ENCODE data around the gene ATP5MK.
"Not testable (repeated sequence)": the region's sequence is repeated elsewhere in the genome, so short reads cannot be mapped to it uniquely, and the experiment has no call there.

Gene ATP5MK

GRCh38 chr10:103397191-103397825 lies 1.0 kb upstream of the ATP5MK start:
- DNase-seq (ENCODE audit: low read depth in 2 of 2) = no peak

GRCh38 chr10:103396789-103397087 lies 463 bp upstream of the ATP5MK start:
- no peak for DNase-seq (ENCODE audit: low read depth in 2 of 2)

- no peak for DNase-seq (ENCODE audit: low read depth in 2 of 2)
These were observed 565 bp downstream of the ATP5MK start for GRCh38 chr10:103395754-103396066.

- no peak for DNase-seq (ENCODE audit: low read depth in 2 of 2)
These were observed 2.1 kb downstream of the ATP5MK start for GRCh38 chr10:103394180-103394579.

- DNase-seq (ENCODE audit: low read depth in 2 of 2) = no peak
These were observed 13.5 kb downstream of the ATP5MK start for GRCh38 chr10:103382769-103383168.

- no peak for DNase-seq (ENCODE audit: low read depth in 2 of 2)
These were observed 22.0 kb downstream of the ATP5MK start for GRCh38 chr10:103374263-103374662.

GRCh38 chr10:103373544-103373943 lies 22.7 kb downstream of the ATP5MK start:
- no peak for DNase-seq (ENCODE audit: low read depth in 2 of 2)

GRCh38 chr10:103367782-103368518 lies 28.3 kb downstream of the ATP5MK start, which contains the start of gene TAF5:
TSS of gene TAF5 (plus strand) at chr10:103367976. CDS start at chr10:103367990, 14 bp downstream.
- DNase-seq (ENCODE audit: low read depth in 2 of 2) = peak; percentile 77 to 85

- DNase-seq (ENCODE audit: low read depth in 2 of 2) = no peak
These were observed 28.9 kb downstream of the ATP5MK start for GRCh38 chr10:103367379-103367781.

- not testable (repeated sequence) for DNase-seq (ENCODE audit: low read depth in 2 of 2)
These were observed 35.5 kb downstream of the ATP5MK start for GRCh38 chr10:103360791-103361190.

- DNase-seq (ENCODE audit: low read depth in 2 of 2) = not testable (repeated sequence)
These were observed 36.8 kb downstream of the ATP5MK start for GRCh38 chr10:103359493-103359892.

- no peak for DNase-seq (ENCODE audit: low read depth in 2 of 2)
These were observed 40.2 kb downstream of the ATP5MK start for GRCh38 chr10:103355906-103356599.

- not testable (repeated sequence) for DNase-seq (ENCODE audit: low read depth in 2 of 2)
These were observed 41.7 kb downstream of the ATP5MK start for GRCh38 chr10:103354567-103354966.

GRCh38 chr10:103353281-103353680 lies 43.0 kb downstream of the ATP5MK start:
- DNase-seq (ENCODE audit: low read depth in 2 of 2) = no peak

GRCh38 chr10:103350517-103351260 lies 45.6 kb downstream of the ATP5MK start, which contains the start of gene PCGF6:
TSS of gene PCGF6 (minus strand) at chr10:103351140. CDS start at chr10:103351066, 74 bp downstream.
- peak; percentile 53 to 64 for DNase-seq (ENCODE audit: low read depth in 2 of 2)

- DNase-seq (ENCODE audit: low read depth in 2 of 2) = no peak
These were observed 46.1 kb downstream of the ATP5MK start for GRCh38 chr10:103350175-103350516.

Data from activated CD4-positive, alpha-beta T cell treated with anti-CD3 and anti-CD28 coated beads for 24 hours (primary cell).